Endothelial cell of umbilical vein (primary cell): ENCODE measurements around the gene C1QC. TPM values are rescaled to one million over a fixed set of nuclear protein-coding genes. Genes with fewer than 3 reads are reported as not detected.

Experiments used
- BruUV-seq: library from RNA; stranded (reverse); fragments of 400-500 nt; replicated peaks from 2 replicates; lab custom pipeline; 2021; lab: Mats Ljungman, UMichigan
- CTCF ChIA-PET: fragments of 300-600, 350-600 bp; sonication (Branson Sonifier 250); formaldehyde crosslinking; loops from one replicate; lab custom pipeline; 2021; ENCODE audit warnings: antibody characterized with exemption, inconsistent platforms; lab: Charles Lee
- POLR2A ChIA-PET: fragments of 300-600, 350-600 bp; sonication (Branson Sonifier 250); formaldehyde crosslinking; loops from one replicate; lab custom pipeline; 2021; ENCODE audit warnings: antibody characterized with exemption, inconsistent platforms; lab: Charles Lee
- DNase-seq: peaks from one replicate; pipeline ENCODE4 v3.0.0-alpha.2; 2011; ENCODE audit warnings: low read depth, low spot score
- FAIRE-seq: peaks from 2 replicates; lab custom pipeline; 2011; peaks lifted over from hg19 to GRCh38; lab: Jason Lieb, UNC
- H2AFZ ChIP-seq: 2 replicates; pipeline ENCODE4 v1.6.0; 2012; ENCODE audit warnings: low read depth, low read length, control low read depth, inconsistent platforms
- H3K27ac ChIP-seq: 2 replicates; pipeline ENCODE4 v1.5.1; 2011; ENCODE audit warnings: low read depth, mild to moderate bottlenecking, control low read depth, low read length, moderate library complexity; ENCODE audit not compliant: insufficient read depth
- H3K27me3 ChIP-seq, 2 experiments: 2 replicates each; pipeline versions ENCODE4 v1.6.0 to v1.6.1; 2011; ENCODE audit warnings: low read length in 2 of 2, mixed read lengths in 1 of 2; ENCODE audit not compliant: control insufficient read depth in 2 of 2, insufficient read depth in 2 of 2
- H3K36me3 ChIP-seq, 2 experiments: 2 replicates in 1 of 2; 3 replicates in 1 of 2; pipeline ENCODE4 v1.5.1; 2011; ENCODE audit warnings: low read length in 2 of 2, mild to moderate bottlenecking in 1 of 2, moderate library complexity in 1 of 2; ENCODE audit not compliant: control insufficient read depth in 2 of 2, insufficient read depth in 2 of 2; ENCODE audit errors: extremely low read depth in 1 of 2
- H3K4me1 ChIP-seq: 3 replicates; pipeline ENCODE4 v1.5.1; 2011; ENCODE audit warnings: mild to moderate bottlenecking, low read length; ENCODE audit not compliant: control insufficient read depth, insufficient read depth; ENCODE audit errors: extremely low read depth
- H3K4me2 ChIP-seq: 2 replicates; pipeline ENCODE4 v1.6.1; 2011; ENCODE audit warnings: low read length, control low read depth, mixed read lengths; ENCODE audit not compliant: insufficient read depth
- H3K4me3 ChIP-seq, 3 experiments: fragments of 200-600 bp in 1 of 3; sonication (generic), shearing (Covaris generic) in 1 of 3; replicated peaks in 1 of 3; 2 replicates each; pipeline ENCODE4 v1.5.1; 2011 to 2016; ENCODE audit warnings: control low read depth in 3 of 3, low read length in 3 of 3, mild to moderate bottlenecking in 2 of 3, inconsistent platforms in 1 of 3, low read depth in 1 of 3, moderate library complexity in 1 of 3; ENCODE audit not compliant: insufficient read depth in 1 of 3
- H3K79me2 ChIP-seq: 2 replicates; pipeline ENCODE4 v1.6.0; 2012; ENCODE audit warnings: low read length, inconsistent platforms; ENCODE audit not compliant: control insufficient read depth, insufficient read depth
- H3K9ac ChIP-seq: replicated peaks from 2 replicates; pipeline ENCODE3; 2011; ENCODE audit warnings: low read length, control low read depth; ENCODE audit not compliant: insufficient read depth; ENCODE audit errors: extremely low read depth
- H3K9me1 ChIP-seq: replicated peaks from 3 replicates; pipeline ENCODE4 v1.6.0; 2011; ENCODE audit warnings: mild to moderate bottlenecking, low read length; ENCODE audit not compliant: control insufficient read depth, insufficient read depth; ENCODE audit errors: extremely low read depth
- H3K9me3 ChIP-seq: replicated peaks from 2 replicates; pipeline ENCODE4 v1.5.1; 2012; ENCODE audit warnings: low read length, inconsistent platforms; ENCODE audit not compliant: control insufficient read depth, insufficient read depth
- H4K20me1 ChIP-seq: replicated peaks from 2 replicates; pipeline ENCODE3; 2011; ENCODE audit warnings: mild to moderate bottlenecking, low read length; ENCODE audit not compliant: control insufficient read depth, insufficient read depth; ENCODE audit errors: extremely low read depth
- CTCF ChIP-seq, 2 donors: IDR thresholded peaks; 1 replicate in 1 of 2; 2 replicates in 1 of 2; pipeline ENCODE4 v1.5.1; 2011; ENCODE audit warnings: low read length in 2 of 2, mild to moderate bottlenecking in 2 of 2, moderate library complexity in 2 of 2, control low read depth in 1 of 2, inconsistent platforms in 1 of 2, low read depth in 1 of 2; ENCODE audit not compliant: insufficient read depth in 1 of 2; ENCODE audit errors: extremely low read depth in 1 of 2
- EZH2 ChIP-seq: IDR thresholded peaks from 2 replicates; pipeline ENCODE4 v1.6.1; 2012; ENCODE audit warnings: borderline replicate concordance, low read depth, mild to moderate bottlenecking, moderate library complexity, low read length, inconsistent platforms; ENCODE audit not compliant: severe bottlenecking
- FOS ChIP-seq: IDR thresholded peaks from 2 replicates; pipeline ENCODE4 v1.6.1; 2011; ENCODE audit warnings: mild to moderate bottlenecking, low read length, moderate library complexity, borderline replicate concordance; ENCODE audit not compliant: insufficient read depth
- GATA2 ChIP-seq: IDR thresholded peaks from 2 replicates; pipeline ENCODE4 v1.7.0; 2011; ENCODE audit warnings: low read depth, mild to moderate bottlenecking, moderate library complexity, mixed read lengths, low read length; ENCODE audit not compliant: insufficient read length, insufficient read depth
- JUN ChIP-seq: IDR thresholded peaks from 2 replicates; pipeline ENCODE4 v1.6.1; 2011; ENCODE audit warnings: borderline replicate concordance, low read depth; ENCODE audit not compliant: insufficient read length, insufficient read depth
- MAX ChIP-seq: IDR thresholded peaks from 2 replicates; pipeline ENCODE4 v1.6.1; 2011; ENCODE audit not compliant: insufficient read depth, insufficient read length
- MYC ChIP-seq: IDR thresholded peaks from one replicate; pipeline ENCODE4 v1.6.1; 2011; ENCODE audit warnings: mild to moderate bottlenecking, low read depth, low read length
- POLR2A ChIP-seq: IDR thresholded peaks from 2 replicates; pipeline ENCODE4 v1.6.1; 2012; ENCODE audit warnings: low read depth, mild to moderate bottlenecking, control low read depth, low read length
- POLR2AphosphoS5 ChIP-seq: IDR thresholded peaks from 2 replicates; pipeline ENCODE4 v1.6.1; 2012; ENCODE audit warnings: low read depth, mild to moderate bottlenecking, control low read depth, low read length, moderate library complexity; ENCODE audit not compliant: insufficient read depth
- dilution Hi-C: fragments of 300-500 bp; cut with MboI; formaldehyde crosslinking; loops from one replicate; pipeline ENCODE4 v1.15.0; 2019; ENCODE audit warnings: low sequenced_read_pairs; ENCODE audit not compliant: extremely low pct_ligation_motif_present
- intact Hi-C: fragments of 100-400 bp; cut with micrococcal nuclease; formaldehyde crosslinking; loops from one replicate; pipeline ENCODE4 v1.10.0; 2022
- polyA plus RNA-seq, 4 experiments: library from polyadenylated mRNA; depleted of rRNA in 3 of 4; stranded (reverse) in 3 of 4; unstranded in 1 of 4; fragments of >200 nt; gene quantifications; 2 replicates each; pipeline versions ENCODE4 v1.2.1 to v1.2.3, GENCODE V29; 2011 to 2012; ENCODE audit warnings: missing spikeins in 1 of 4
- total RNA-seq: library from RNA; stranded (reverse); gene quantifications from 2 replicates; pipeline ENCODE4 v1.2.3, GENCODE V29; 2021

The C1QC gene
- total and polyA plus RNA-seq, 2 donors (not counting 3 experiments of a cell fraction or from before 2014, with no cell fraction given), result not detected

- dilution Hi-C loops, result loop anchor here (25.0 kb wide), 1 partner anchor 312 kb away; the partner anchor contains the start of gene LACTBL1
- H3K4me3 ChIP-seq, result no peak overlapping the region
- H3K4me2 ChIP-seq, result no peak overlapping the region
- BruUV-seq, result no TSS peak
- H3K9ac ChIP-seq, result no peak overlapping the region
- TF ChIP-seq JUN, result no peak
- FAIRE-seq (no peak), DNase-seq (no peak)
- intact Hi-C loops, result no loop called here
- H3K9me3 ChIP-seq, result no peaks in the 10 kb centered on the region
- H2AFZ ChIP-seq, result no peak overlapping the region
- CTCF ChIA-PET, result no interaction called here
- no peaks in the 10 kb centered on the region for H4K20me1 ChIP-seq
- H3K79me2 ChIP-seq, result no peaks in the 10 kb centered on the region
- H3K36me3 ChIP-seq, result no peaks in the 10 kb centered on the region
- H3K4me1 ChIP-seq, result no peaks in the 10 kb centered on the region
- POLR2A ChIA-PET, result no interaction called here
- no peak overlapping the region for H3K27ac ChIP-seq
- H3K9me1 ChIP-seq, result no peaks in the 10 kb centered on the region
- peaks cover 2% of the 10 kb centered on the region in 2 experiments for H3K27me3 ChIP-seq
These were observed 6.8 kb downstream of the C1QC start for GRCh38 chr1:22650089-22650693.

GRCh38 chr1:22651941-22652856 lies 8.8 kb downstream of the C1QC start:
- no peak for FAIRE-seq

More at GRCh38 chr1:22651941-22652856, 8.8 kb downstream of the C1QC start:
- TF ChIP-seq MYC (no peak), CTCF (IDR thresholded peaks at IDR 0.05; ENCODE audit: extremely low read depth in 1 of 2, insufficient read depth in 1 of 2, low read depth in 1 of 2, low read length in 2 of 2) (no peak), FOS (no peak), POLR2AphosphoS5 (no peak), POLR2A (no peak), JUN (no peak), GATA2 (no peak), EZH2 (no peak), MAX (no peak)
- H2AFZ ChIP-seq, result no peak overlapping the region
- no peaks in the 10 kb centered on the region for H3K9me3 ChIP-seq
- H4K20me1 ChIP-seq, result no peaks in the 10 kb centered on the region
- intact Hi-C loops (no loop called here), dilution Hi-C loops (loop anchor here (25.0 kb wide), 1 partner anchor 310 kb away; the partner anchor contains the start of gene LACTBL1)
- no peak for DNase-seq
- no peaks in the 10 kb centered on the region for H3K36me3 ChIP-seq
- no peak overlapping the region for H3K27ac ChIP-seq
- ChIA-PET CTCF (interaction anchor here (0.7 to 1.4 kb wide), 4 partner anchors 10 to 292 kb away, joined by 3 read pairs; no protein-coding TSS in a partner anchor), POLR2A (no interaction called here)
- peaks cover 2 to 9% of the 10 kb centered on the region in 2 experiments for H3K27me3 ChIP-seq
- no TSS peak for BruUV-seq
- no peaks in the 10 kb centered on the region for H3K4me1 ChIP-seq
- H3K4me3 ChIP-seq, result no peak overlapping the region
- no peak overlapping the region for H3K9ac ChIP-seq
- no peaks in the 10 kb centered on the region for H3K9me1 ChIP-seq
- no peaks in the 10 kb centered on the region for H3K79me2 ChIP-seq
- H3K4me2 ChIP-seq, result no peak overlapping the region
